WTC11 (cell line): Measurements from ENCODE around the gene PAMR1.

Source experiments
- ATF3 ChIP-seq: sonication (generic); formaldehyde crosslinking; conservative IDR thresholded peaks from 2 replicates; pipeline ENCODE4 v1.8.1; 2022; ENCODE audit warnings: mild to moderate bottlenecking, missing genetic modification reagents
- FOXJ3 ChIP-seq: sonication (generic); formaldehyde crosslinking; IDR thresholded peaks from 2 replicates; pipeline ENCODE4 v1.9.0; 2021; ENCODE audit warnings: missing genetic modification reagents, mild to moderate bottlenecking, borderline replicate concordance
- JUN ChIP-seq: sonication (generic); formaldehyde crosslinking; IDR thresholded peaks from 2 replicates; pipeline ENCODE4 v1.8.0; 2023; ENCODE audit warnings: mild to moderate bottlenecking, missing genetic modification reagents
- KAT7 ChIP-seq: sonication (generic); formaldehyde crosslinking; IDR thresholded peaks from 2 replicates; pipeline ENCODE4 v1.8.1; 2023; ENCODE audit warnings: missing genetic modification reagents, mild to moderate bottlenecking, borderline replicate concordance
- MAX ChIP-seq: sonication (generic); formaldehyde crosslinking; IDR thresholded peaks from 2 replicates; pipeline ENCODE4 v1.8.0; 2022; ENCODE audit warnings: mild to moderate bottlenecking, missing genetic modification reagents
- TEAD4 ChIP-seq: sonication (generic); formaldehyde crosslinking; IDR thresholded peaks from 2 replicates; pipeline ENCODE4 v1.8.0; 2022; ENCODE audit warnings: mild to moderate bottlenecking, missing genetic modification reagents
- TF ChIP-seq, protein P1 (sequence below): sonication (generic); formaldehyde crosslinking; IDR thresholded peaks from 2 replicates; pipeline ENCODE4 v1.8.1; 2023; ENCODE audit warnings: mild to moderate bottlenecking, moderate library complexity, missing genetic modification reagents
- TF ChIP-seq, protein P2 (sequence below): fragments of 200-600 bp; IDR thresholded peaks from 2 replicates; pipeline ENCODE4 v1.8.0; 2022; ENCODE audit warnings: antibody characterized with exemption
- TF ChIP-seq, protein P3 (sequence below): sonication (generic); formaldehyde crosslinking; IDR thresholded peaks from 2 replicates; pipeline ENCODE4 v1.8.1; 2022; ENCODE audit warnings: mild to moderate bottlenecking, missing genetic modification reagents, moderate library complexity, borderline replicate concordance

- TF ChIP-seq, protein P1, sequence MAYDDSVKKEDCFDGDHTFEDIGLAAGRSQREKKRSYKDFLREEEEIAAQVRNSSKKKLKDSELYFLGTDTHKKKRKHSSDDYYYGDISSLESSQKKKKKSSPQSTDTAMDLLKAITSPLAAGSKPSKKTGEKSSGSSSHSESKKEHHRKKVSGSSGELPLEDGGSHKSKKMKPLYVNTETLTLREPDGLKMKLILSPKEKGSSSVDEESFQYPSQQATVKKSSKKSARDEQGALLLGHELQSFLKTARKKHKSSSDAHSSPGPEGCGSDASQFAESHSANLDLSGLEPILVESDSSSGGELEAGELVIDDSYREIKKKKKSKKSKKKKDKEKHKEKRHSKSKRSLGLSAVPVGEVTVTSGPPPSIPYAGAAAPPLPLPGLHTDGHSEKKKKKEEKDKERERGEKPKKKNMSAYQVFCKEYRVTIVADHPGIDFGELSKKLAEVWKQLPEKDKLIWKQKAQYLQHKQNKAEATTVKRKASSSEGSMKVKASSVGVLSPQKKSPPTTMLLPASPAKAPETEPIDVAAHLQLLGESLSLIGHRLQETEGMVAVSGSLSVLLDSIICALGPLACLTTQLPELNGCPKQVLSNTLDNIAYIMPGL (CRISPR knock-in tag): no peak
- TF ChIP-seq KAT7 (CRISPR knock-in tag) (no peak), ATF3 (CRISPR knock-in tag) (no peak), FOXJ3 (no peak), TEAD4 (no peak), JUN (CRISPR knock-in tag) (no peak), MAX (CRISPR knock-in tag) (no peak)
- TF ChIP-seq, protein P2, sequence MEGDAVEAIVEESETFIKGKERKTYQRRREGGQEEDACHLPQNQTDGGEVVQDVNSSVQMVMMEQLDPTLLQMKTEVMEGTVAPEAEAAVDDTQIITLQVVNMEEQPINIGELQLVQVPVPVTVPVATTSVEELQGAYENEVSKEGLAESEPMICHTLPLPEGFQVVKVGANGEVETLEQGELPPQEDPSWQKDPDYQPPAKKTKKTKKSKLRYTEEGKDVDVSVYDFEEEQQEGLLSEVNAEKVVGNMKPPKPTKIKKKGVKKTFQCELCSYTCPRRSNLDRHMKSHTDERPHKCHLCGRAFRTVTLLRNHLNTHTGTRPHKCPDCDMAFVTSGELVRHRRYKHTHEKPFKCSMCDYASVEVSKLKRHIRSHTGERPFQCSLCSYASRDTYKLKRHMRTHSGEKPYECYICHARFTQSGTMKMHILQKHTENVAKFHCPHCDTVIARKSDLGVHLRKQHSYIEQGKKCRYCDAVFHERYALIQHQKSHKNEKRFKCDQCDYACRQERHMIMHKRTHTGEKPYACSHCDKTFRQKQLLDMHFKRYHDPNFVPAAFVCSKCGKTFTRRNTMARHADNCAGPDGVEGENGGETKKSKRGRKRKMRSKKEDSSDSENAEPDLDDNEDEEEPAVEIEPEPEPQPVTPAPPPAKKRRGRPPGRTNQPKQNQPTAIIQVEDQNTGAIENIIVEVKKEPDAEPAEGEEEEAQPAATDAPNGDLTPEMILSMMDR: no peak
- TF ChIP-seq, protein P3, sequence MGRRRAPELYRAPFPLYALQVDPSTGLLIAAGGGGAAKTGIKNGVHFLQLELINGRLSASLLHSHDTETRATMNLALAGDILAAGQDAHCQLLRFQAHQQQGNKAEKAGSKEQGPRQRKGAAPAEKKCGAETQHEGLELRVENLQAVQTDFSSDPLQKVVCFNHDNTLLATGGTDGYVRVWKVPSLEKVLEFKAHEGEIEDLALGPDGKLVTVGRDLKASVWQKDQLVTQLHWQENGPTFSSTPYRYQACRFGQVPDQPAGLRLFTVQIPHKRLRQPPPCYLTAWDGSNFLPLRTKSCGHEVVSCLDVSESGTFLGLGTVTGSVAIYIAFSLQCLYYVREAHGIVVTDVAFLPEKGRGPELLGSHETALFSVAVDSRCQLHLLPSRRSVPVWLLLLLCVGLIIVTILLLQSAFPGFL (CRISPR knock-in tag): no peak
Observed at GRCh38 chr11:35388061-35388460, 137.4 kb downstream of the PAMR1 start.
